OCI-LY7 (cell line): ENCODE data around the gene REG4.

Source experiments
- EZH2phosphoT487 ChIP-seq: fragments of 200-600 bp; sonication (generic); IDR thresholded peaks from 2 replicates; pipeline ENCODE4 v1.6.1; 2018; ENCODE audit warnings: low read depth, borderline replicate concordance, mild to moderate bottlenecking, mixed run types, antibody characterized with exemption, low read length, moderate library complexity, mixed read lengths
- TF ChIP-seq, protein P1 (sequence below): fragments of 200-600 bp; sonication (generic); conservative IDR thresholded peaks from 2 replicates; pipeline ENCODE4 v1.5.1; 2014; ENCODE audit warnings: mild to moderate bottlenecking, antibody characterized with exemption, low read length, moderate library complexity, mixed read lengths

DNA sequence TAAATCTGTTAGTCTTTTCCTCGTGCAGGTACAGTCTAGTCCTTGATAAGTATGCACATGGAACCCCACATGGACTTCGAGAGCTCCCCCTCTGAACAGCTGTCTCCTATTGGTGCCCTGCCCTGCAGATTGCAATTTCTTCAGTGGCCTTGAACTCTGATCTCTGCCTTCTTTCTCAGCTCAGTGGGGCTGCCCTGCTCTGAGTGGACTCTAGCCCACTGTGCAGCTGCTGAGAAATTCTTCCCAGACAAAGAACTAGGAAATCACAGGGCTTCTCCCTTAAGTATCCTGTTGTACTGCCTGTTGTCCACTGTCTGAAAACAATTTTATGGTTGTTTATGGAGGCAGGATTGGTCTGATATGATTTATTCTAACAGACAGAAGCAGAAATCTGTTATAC is 46.9 kb upstream of the REG4 start:
- TF ChIP-seq, protein P1, sequence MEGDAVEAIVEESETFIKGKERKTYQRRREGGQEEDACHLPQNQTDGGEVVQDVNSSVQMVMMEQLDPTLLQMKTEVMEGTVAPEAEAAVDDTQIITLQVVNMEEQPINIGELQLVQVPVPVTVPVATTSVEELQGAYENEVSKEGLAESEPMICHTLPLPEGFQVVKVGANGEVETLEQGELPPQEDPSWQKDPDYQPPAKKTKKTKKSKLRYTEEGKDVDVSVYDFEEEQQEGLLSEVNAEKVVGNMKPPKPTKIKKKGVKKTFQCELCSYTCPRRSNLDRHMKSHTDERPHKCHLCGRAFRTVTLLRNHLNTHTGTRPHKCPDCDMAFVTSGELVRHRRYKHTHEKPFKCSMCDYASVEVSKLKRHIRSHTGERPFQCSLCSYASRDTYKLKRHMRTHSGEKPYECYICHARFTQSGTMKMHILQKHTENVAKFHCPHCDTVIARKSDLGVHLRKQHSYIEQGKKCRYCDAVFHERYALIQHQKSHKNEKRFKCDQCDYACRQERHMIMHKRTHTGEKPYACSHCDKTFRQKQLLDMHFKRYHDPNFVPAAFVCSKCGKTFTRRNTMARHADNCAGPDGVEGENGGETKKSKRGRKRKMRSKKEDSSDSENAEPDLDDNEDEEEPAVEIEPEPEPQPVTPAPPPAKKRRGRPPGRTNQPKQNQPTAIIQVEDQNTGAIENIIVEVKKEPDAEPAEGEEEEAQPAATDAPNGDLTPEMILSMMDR = no peak
- no peak for TF ChIP-seq EZH2phosphoT487
